GM23338 (cell line): ENCODE data around the gene SIRT1. TPM values are rescaled to one million over a fixed set of nuclear protein-coding genes. Genes with fewer than 3 reads are reported as not detected.

Source experiments
- ATAC-seq: fragments of 200-7000 bp; cut with Tn5 transposase; 3 replicates; pipeline ENCODE4 v1.9.1; 2020
- DNase-seq: peaks from one replicate; pipeline ENCODE4 v3.0.0-alpha.2; 2015; ENCODE audit warnings: low spot score
- H2AFZ ChIP-seq: fragments of 200-600 bp; sonication (generic); 2 replicates; pipeline ENCODE4 v1.8.0; 2016; ENCODE audit warnings: antibody characterized with exemption, mild to moderate bottlenecking, moderate library complexity
- H3F3A ChIP-seq: fragments of 200-600 bp; sonication (generic); replicated peaks from 2 replicates; pipeline ENCODE4 v1.8.0; 2017; ENCODE audit warnings: antibody characterized with exemption, mixed run types, low read depth
- H3K27ac ChIP-seq: fragments of 200-600 bp; sonication (generic); 2 replicates; pipeline ENCODE4 v1.6.1; 2016; ENCODE audit warnings: low read depth
- H3K27me3 ChIP-seq: fragments of 200-600 bp; sonication (generic); 2 replicates; pipeline ENCODE4 v1.8.0; 2016; ENCODE audit warnings: mild to moderate bottlenecking, mixed run types, moderate library complexity; ENCODE audit not compliant: insufficient read depth
- H3K36me3 ChIP-seq: fragments of 200-600 bp; sonication (generic); 2 replicates; pipeline ENCODE4 v1.8.0; 2016; ENCODE audit warnings: mild to moderate bottlenecking; ENCODE audit not compliant: insufficient read depth
- H3K4me1 ChIP-seq: fragments of 200-600 bp; sonication (generic); 2 replicates; pipeline ENCODE4 v1.8.0; 2016; ENCODE audit warnings: mild to moderate bottlenecking, moderate library complexity; ENCODE audit not compliant: insufficient read depth
- H3K4me2 ChIP-seq: fragments of 200-600 bp; sonication (generic); 2 replicates; pipeline ENCODE4 v1.7.1; 2017; ENCODE audit warnings: mixed run types
- H3K4me3 ChIP-seq: fragments of 200-600 bp; sonication (generic); 2 replicates; pipeline ENCODE4 v1.6.1; 2016; ENCODE audit warnings: mixed run types
- H3K79me2 ChIP-seq: fragments of 200-600 bp; sonication (generic); replicated peaks from 2 replicates; pipeline ENCODE4 v1.8.0; 2017; ENCODE audit warnings: mild to moderate bottlenecking; ENCODE audit not compliant: insufficient read depth
- H3K9me2 ChIP-seq: fragments of 200-600 bp; sonication (generic); 2 replicates; pipeline ENCODE4 v1.8.0; 2017; ENCODE audit not compliant: insufficient read depth
- H4K20me1 ChIP-seq: fragments of 200-600 bp; sonication (generic); replicated peaks from 2 replicates; pipeline ENCODE4 v1.8.0; 2017; ENCODE audit warnings: mild to moderate bottlenecking; ENCODE audit not compliant: insufficient read depth
- H3K27ac Mint-ChIP-seq: 2 replicates; pipeline ENCODE4 v1.8.0; 2020; ENCODE audit warnings: inconsistent platforms, mild to moderate bottlenecking, moderate library complexity, mixed read lengths
- H3K27me3 Mint-ChIP-seq: 3 replicates; pipeline ENCODE4 v1.8.0; 2022; ENCODE audit warnings: low read depth, mild to moderate bottlenecking, moderate library complexity, mixed read lengths, inconsistent platforms; ENCODE audit not compliant: insufficient read depth, poor library complexity
- H3K36me3 Mint-ChIP-seq: 3 replicates; pipeline ENCODE4 v1.8.0; 2021; ENCODE audit warnings: low read depth, mild to moderate bottlenecking, inconsistent platforms, moderate library complexity, mixed read lengths
- H3K4me1 Mint-ChIP-seq: 3 replicates; pipeline ENCODE4 v1.8.0; 2020; ENCODE audit warnings: mild to moderate bottlenecking, inconsistent platforms, mixed read lengths
- H3K4me3 Mint-ChIP-seq: 3 replicates; pipeline ENCODE4 v1.8.0; 2021; ENCODE audit warnings: moderate library complexity, mild to moderate bottlenecking, inconsistent platforms, mixed read lengths
- H3K9me3 Mint-ChIP-seq: 3 replicates; pipeline ENCODE4 v1.8.0; 2020; ENCODE audit warnings: moderate library complexity, mild to moderate bottlenecking, inconsistent platforms, mixed read lengths
- CREB1 ChIP-seq: fragments of 250-450 bp; sonication (Bioruptor Pico); IDR thresholded peaks from 2 replicates; pipeline ENCODE4 v1.5.0; 2020; ENCODE audit warnings: low read depth, mild to moderate bottlenecking, moderate library complexity
- CTCF ChIP-seq, 2 experiments: fragments of 200-600 bp in 1 of 2; sonication (generic) in 1 of 2; conservative IDR thresholded peaks; 2 replicates each; pipeline versions ENCODE4 v1.5.1 to v1.6.1; 2016 to 2017; ENCODE audit warnings: antibody characterized with exemption in 2 of 2, low read depth in 2 of 2, mild to moderate bottlenecking in 2 of 2, moderate library complexity in 1 of 2
- ETS1 ChIP-seq: IDR thresholded peaks from 2 replicates; pipeline ENCODE4 v1.6.1; 2016; ENCODE audit warnings: antibody characterized with exemption
- EZH2 ChIP-seq: fragments of 200-600 bp; sonication (generic); IDR thresholded peaks from one replicate; pipeline ENCODE4 v1.8.0; 2017; ENCODE audit warnings: antibody characterized with exemption, mild to moderate bottlenecking, low read depth; ENCODE audit not compliant: unreplicated experiment
- EZH2phosphoT487 ChIP-seq: fragments of 200-600 bp; sonication (generic); IDR thresholded peaks from one replicate; pipeline ENCODE4 v1.8.1; 2018; ENCODE audit warnings: antibody characterized with exemption; ENCODE audit not compliant: unreplicated experiment
- NANOG ChIP-seq: IDR thresholded peaks from 2 replicates; pipeline ENCODE4 v1.6.1; 2016; ENCODE audit warnings: antibody characterized with exemption, borderline replicate concordance
- STAT1 ChIP-seq: IDR thresholded peaks from one replicate; pipeline ENCODE4 v1.6.1; 2016; ENCODE audit warnings: antibody characterized with exemption; ENCODE audit not compliant: unreplicated experiment
- ZNF114 ChIP-seq: fragments of 250-450 bp; sonication (Bioruptor Pico); IDR thresholded peaks from 2 replicates; pipeline ENCODE4 v1.5.0; 2020; ENCODE audit warnings: mild to moderate bottlenecking, moderate library complexity
- ZNF331 ChIP-seq: fragments of 250-450 bp; sonication (Bioruptor Pico); IDR thresholded peaks from 2 replicates; pipeline ENCODE4 v1.5.0; 2020; ENCODE audit warnings: low read depth, mild to moderate bottlenecking, moderate library complexity
- ZNF462 ChIP-seq: fragments of 250-450 bp; sonication (Bioruptor Pico); IDR thresholded peaks from 2 replicates; pipeline ENCODE4 v1.5.0; 2020; ENCODE audit warnings: mild to moderate bottlenecking, moderate library complexity
- polyA plus RNA-seq: library from polyadenylated mRNA; unstranded; fragments of >200 nt; fragmentation: Nextera tagmentation; extraction: Ambion mirVana; gene quantifications from 2 replicates; pipeline ENCODE4 v1.2.1, GENCODE V29; 2016
- total RNA-seq: library from RNA; depleted of rRNA; stranded (reverse); fragments of >200 nt; shearing (Covaris generic); gene quantifications from 2 replicates; pipeline ENCODE4 v1.2.3, GENCODE V29; 2014

Gene SIRT1
- total and polyA plus RNA-seq, 2 experiments from 2014 or later, result 35.9 to 61.6 TPM

GRCh38 chr10:67934336-67934735, 49.9 kb downstream of the SIRT1 start (continued):
- TF ChIP-seq STAT1 (no peak), CTCF (conservative IDR thresholded peaks at IDR 0.05; ENCODE audit: low read depth in 2 of 2) (no peak)

- peaks cover 6% of the 10 kb centered on the region; the same call in 1 of the 2 replicates for H3K4me1 ChIP-seq
- H3K36me3 Mint-ChIP-seq, result peaks cover 8% of the 10 kb centered on the region; the same call in 2 of the 3 replicates
- ATAC-seq, result peak; percentile 84
- H3K4me1 Mint-ChIP-seq, result peaks cover 12% of the 10 kb centered on the region
- H3K79me2 ChIP-seq, result no peaks in the 10 kb centered on the region
- H3K27ac Mint-ChIP-seq, result peak overlapping the region; percentile 91
- 0 out of 2 replicates have a peak, but pooled peaks cover 3% of the 10 kb centered on the region for H3K36me3 ChIP-seq
- no peak overlapping the region for H3K4me3 Mint-ChIP-seq
- H4K20me1 ChIP-seq, result no peaks in the 10 kb centered on the region
- no peak overlapping the region for H3K4me3 ChIP-seq
- H2AFZ ChIP-seq, result no peak overlapping the region
- H3K27me3 Mint-ChIP-seq, result no peaks in the 10 kb centered on the region
- DNase-seq, result peak; percentile 21
- no peaks in the 10 kb centered on the region for H3K9me3 Mint-ChIP-seq
- no peaks in the 10 kb centered on the region for H3K27me3 ChIP-seq
- H3K4me2 ChIP-seq, result no peak overlapping the region
- peak overlapping the region; percentile 33 for H3K27ac ChIP-seq
- H3K9me2 ChIP-seq, result no peaks in the 10 kb centered on the region
- no peaks in the 10 kb centered on the region for H3F3A ChIP-seq
- TF ChIP-seq ZNF331 (no peak), CREB1 (CRISPR knock-in tag) (no peak), STAT1 (no peak), ZNF462 (no peak), NANOG (no peak), CTCF (conservative IDR thresholded peaks at IDR 0.05; ENCODE audit: low read depth in 2 of 2) (no peak), ZNF114 (CRISPR knock-in tag) (no peak), EZH2 (no peak), EZH2phosphoT487 (no peak), ETS1 (no peak)
These were observed 50.8 kb downstream of the SIRT1 start for GRCh38 chr10:67935223-67935622.
